GM19463 (cell line): ENCODE data around the gene SMC1B.
"Not testable (repeated sequence)": the region's sequence is repeated elsewhere in the genome, so short reads cannot be mapped to it uniquely, and the experiment has no call there.

ENCODE experiments used
- ATAC-seq: cut with Tn5 transposase; IDR thresholded peaks from one replicate; pipeline ENCODE4 v1.9.1; 2021; ENCODE audit warnings: mild to moderate bottlenecking, moderate library complexity; ENCODE audit not compliant: unreplicated experiment

Gene SMC1B

GRCh38 chr22:45444168-45444567 is 30.8 kb upstream of the SMC1B start:
- no peak for ATAC-seq

GRCh38 chr22:45442116-45442515 is 28.7 kb upstream of the SMC1B start:
- no peak for ATAC-seq

- ATAC-seq: no peak
These were observed 27.7 kb upstream of the SMC1B start for GRCh38 chr22:45441138-45441537.

GRCh38 chr22:45440688-45441087 is 27.3 kb upstream of the SMC1B start:
- ATAC-seq: not testable (repeated sequence)

- ATAC-seq: no peak
These were observed 24.9 kb upstream of the SMC1B start for GRCh38 chr22:45438336-45438735.

GRCh38 chr22:45436871-45437517 is 23.6 kb upstream of the SMC1B start:
- not testable (repeated sequence) for ATAC-seq

- no peak for ATAC-seq
These were observed 22.2 kb upstream of the SMC1B start for GRCh38 chr22:45435544-45436139.

GRCh38 chr22:45434981-45435380 is 21.6 kb upstream of the SMC1B start:
- ATAC-seq: no peak

- no peak for ATAC-seq
These were observed 17.5 kb upstream of the SMC1B start for GRCh38 chr22:45430871-45431270.

- ATAC-seq: no peak
These were observed 16.8 kb upstream of the SMC1B start for GRCh38 chr22:45429981-45430775.

GRCh38 chr22:45429424-45429823 is 16.0 kb upstream of the SMC1B start:
- no peak for ATAC-seq

- ATAC-seq: no peak
These were observed 15.3 kb upstream of the SMC1B start for GRCh38 chr22:45428391-45429385.

GRCh38 chr22:45427114-45427513 is 13.7 kb upstream of the SMC1B start:
- ATAC-seq: no peak

GRCh38 chr22:45426387-45426786 is 13.0 kb upstream of the SMC1B start:
- ATAC-seq: no peak

- no peak for ATAC-seq
These were observed 12.3 kb upstream of the SMC1B start for GRCh38 chr22:45425531-45426265.

- ATAC-seq: no peak
These were observed 11.7 kb upstream of the SMC1B start for GRCh38 chr22:45425101-45425500.

- no peak for ATAC-seq
These were observed 10.9 kb upstream of the SMC1B start for GRCh38 chr22:45424241-45424731.

GRCh38 chr22:45423524-45423923 is 10.1 kb upstream of the SMC1B start:
- no peak for ATAC-seq

- no peak for ATAC-seq
These were observed 9.0 kb upstream of the SMC1B start for GRCh38 chr22:45422237-45422983.
